ENCODE data around the gene BOC.

BOC gene

GRCh38 chr3:113287111-113287802 is 75.9 kb downstream of the BOC start:
- DNase-seq (ENCODE audit: low spot score) = no peak

- DNase-seq (ENCODE audit: low spot score) = peak; percentile 66
Measured at GRCh38 chr3:113287803-113288648, 76.7 kb downstream of the BOC start.

GRCh38 chr3:113288881-113289280 is 77.5 kb downstream of the BOC start:
- no peak for DNase-seq (ENCODE audit: low spot score)

DNA sequence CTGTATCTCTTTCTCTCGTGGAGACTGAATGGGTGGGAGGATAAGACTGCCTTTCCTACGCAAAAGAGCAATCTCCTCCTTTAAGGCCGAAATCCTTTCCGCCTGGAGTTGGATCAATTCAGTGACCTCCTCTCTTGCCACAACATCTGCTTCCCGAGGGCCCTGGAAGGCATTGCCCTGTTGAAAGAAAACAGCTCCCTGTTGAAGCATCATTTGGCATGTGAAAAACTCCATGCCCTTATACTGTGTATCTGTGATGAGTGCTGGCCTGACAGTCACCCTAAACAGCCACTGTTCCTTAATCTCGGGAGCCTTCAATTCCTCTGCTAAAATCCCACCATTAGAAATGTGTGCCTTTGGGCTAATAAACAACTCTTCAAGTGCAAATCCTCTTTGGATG is 80.2 kb downstream of the BOC start:
- no peak for DNase-seq (ENCODE audit: low spot score)

DNA sequence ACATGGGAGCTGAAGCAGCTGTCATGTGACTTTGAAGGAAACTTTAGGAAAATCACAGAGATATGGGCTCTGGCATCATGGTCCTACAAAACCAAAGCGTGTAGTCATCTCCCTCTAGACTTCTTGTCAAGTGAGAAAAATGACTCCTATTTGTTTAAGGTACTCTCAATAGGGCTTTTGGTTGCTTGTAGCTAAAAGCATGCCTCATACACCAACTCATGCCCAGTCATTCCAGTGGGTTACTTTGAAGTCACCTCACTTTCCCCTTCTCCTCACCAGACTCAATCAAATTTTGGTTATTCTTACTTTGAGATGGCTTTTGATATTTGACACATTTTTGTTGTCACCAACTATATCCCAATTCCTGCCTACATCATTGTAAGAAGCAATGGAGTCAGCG is 81.6 kb downstream of the BOC start:
- DNase-seq (ENCODE audit: low spot score) = no peak

GRCh38 chr3:113293348-113293747 is 82.0 kb downstream of the BOC start:
- DNase-seq (ENCODE audit: low spot score) = no peak

DNA sequence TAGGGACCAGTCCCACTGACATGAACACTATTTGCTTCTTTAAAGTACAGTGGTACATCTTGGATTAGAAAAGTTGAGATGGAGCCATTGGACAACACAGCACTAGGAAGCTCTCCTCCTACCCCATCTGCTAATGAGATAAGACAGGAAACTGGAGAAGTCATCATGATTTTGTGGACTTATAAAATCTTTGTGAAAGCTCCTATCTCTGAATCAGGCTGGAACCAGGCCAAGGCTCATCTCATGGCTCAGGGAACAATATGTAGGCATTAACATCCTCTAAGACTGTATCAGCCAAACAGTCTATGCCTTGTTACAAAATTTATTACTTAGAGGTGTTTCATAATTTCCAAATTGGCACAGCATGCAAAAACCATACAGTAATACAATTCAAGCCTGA is 84.1 kb downstream of the BOC start:
- no peak for DNase-seq (ENCODE audit: low spot score)

- no peak for DNase-seq (ENCODE audit: low spot score)
Measured at GRCh38 chr3:113297287-113297686, 85.9 kb downstream of the BOC start.

- no peak for DNase-seq (ENCODE audit: low spot score)
Measured at GRCh38 chr3:113297841-113298240, 86.5 kb downstream of the BOC start.

DNA sequence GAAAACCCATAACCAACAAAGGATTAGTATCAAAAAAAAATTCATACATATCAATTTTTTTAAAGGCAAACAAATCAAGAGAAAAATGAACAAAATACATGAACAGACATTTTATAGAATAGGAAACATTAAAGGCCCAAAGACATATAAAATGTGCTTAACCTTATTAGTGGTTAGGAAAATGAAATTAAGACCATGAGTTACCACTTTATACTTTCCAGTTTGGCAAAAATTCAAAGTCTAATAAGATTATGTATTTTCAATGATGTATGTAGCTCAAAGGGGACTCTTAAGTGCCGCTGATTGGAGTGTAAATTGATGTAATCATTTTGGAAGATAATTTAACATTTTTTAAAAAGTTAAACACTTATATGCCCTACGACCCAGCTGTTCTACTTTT is 89.2 kb downstream of the BOC start:
- DNase-seq (ENCODE audit: low spot score) = no peak

GRCh38 chr3:113304102-113304501 is 92.7 kb downstream of the BOC start:
- DNase-seq (ENCODE audit: low spot score) = no peak

GRCh38 chr3:113304856-113305540 is 93.6 kb downstream of the BOC start:
- no peak for DNase-seq (ENCODE audit: low spot score)

GRCh38 chr3:113310960-113311359 is 99.6 kb downstream of the BOC start:
- DNase-seq (ENCODE audit: low spot score) = no peak

DNA sequence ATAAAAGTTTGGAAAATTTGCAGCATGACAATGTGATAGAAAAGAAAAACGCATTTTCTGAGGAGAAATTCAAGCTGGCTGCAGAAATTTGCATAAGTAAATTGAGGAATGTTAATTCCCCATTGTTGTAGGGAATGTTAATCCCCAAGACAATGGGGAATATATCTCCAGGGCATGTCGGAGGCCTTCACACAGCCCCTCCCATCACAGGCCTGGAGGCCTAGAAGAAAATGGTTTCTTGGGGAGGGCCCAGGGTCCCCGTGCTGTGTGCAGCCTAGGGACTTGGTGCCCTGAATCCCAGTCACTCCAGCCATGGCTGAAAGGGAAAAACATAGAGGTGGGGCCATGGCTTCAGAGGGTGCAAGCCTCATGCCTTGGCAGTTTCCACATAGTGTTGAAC is 101.1 kb downstream of the BOC start:
- DNase-seq (ENCODE audit: low spot score) = no peak

DNA sequence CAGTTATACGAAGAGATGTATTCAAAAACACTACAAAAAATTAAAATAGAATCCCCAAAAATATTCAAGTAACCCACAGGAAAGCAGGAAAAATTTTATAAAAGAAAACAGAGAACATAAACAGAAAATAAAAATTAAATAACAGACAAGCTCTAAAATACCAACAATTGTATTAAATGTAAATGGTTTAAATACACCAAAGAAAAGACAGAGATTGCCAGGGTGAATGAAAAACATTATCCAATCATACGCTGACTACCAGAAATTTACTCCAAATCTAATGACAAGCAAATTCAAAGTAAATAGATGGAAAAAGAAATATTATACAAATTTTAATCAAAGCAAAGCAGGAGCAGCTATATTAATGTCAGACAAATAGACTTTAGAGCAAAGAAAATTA is 103.6 kb downstream of the BOC start:
- no peak for DNase-seq (ENCODE audit: low spot score)

DNA sequence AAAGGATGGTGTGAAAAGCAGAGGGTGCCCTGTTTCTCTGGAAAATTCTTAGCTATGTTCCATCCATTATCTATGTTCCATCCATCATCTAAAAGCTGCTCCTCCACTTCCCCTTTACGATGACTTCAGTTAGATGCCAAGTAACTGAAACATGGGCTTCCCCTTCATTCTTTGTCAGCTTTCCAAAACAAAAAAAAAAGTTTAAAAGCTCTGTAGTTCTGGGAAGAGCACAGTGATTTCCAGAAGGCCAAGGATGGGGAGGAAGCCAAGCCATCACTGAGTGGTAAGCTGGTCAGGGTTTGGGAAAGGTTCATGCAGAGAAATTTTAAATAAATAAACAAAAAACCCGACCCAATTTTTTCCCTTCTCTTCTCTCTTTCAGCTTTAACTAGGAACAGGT is 118.4 kb downstream of the BOC start:
- DNase-seq (ENCODE audit: low spot score) = no peak

GRCh38 chr3:113330742-113331141 is 119.4 kb downstream of the BOC start:
- DNase-seq (ENCODE audit: low spot score) = no peak

DNA sequence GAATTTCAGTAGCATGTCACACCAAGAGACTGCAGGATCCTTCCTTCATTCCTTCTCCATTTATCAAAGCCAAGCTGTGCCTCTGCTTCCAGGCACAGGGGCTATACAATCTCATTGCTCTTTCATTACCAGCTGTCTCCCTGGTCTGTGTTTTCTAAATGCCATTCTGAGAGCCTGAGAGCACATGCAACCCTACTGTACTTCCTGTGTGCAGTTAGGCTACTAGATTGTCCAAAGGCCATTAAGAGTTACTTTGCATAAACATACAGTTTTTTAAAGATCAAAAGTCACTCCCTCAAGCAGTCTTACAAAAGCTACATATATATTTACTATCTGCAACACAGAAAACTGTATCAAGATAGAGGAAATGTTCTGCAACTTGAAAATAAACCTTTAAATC is 119.8 kb downstream of the BOC start:
- no peak for DNase-seq (ENCODE audit: low spot score)

Measured in HuH-7.5 (cell line).